ENCODE results near the gene IQGAP2.

- TF ChIP-seq, protein P1, sequence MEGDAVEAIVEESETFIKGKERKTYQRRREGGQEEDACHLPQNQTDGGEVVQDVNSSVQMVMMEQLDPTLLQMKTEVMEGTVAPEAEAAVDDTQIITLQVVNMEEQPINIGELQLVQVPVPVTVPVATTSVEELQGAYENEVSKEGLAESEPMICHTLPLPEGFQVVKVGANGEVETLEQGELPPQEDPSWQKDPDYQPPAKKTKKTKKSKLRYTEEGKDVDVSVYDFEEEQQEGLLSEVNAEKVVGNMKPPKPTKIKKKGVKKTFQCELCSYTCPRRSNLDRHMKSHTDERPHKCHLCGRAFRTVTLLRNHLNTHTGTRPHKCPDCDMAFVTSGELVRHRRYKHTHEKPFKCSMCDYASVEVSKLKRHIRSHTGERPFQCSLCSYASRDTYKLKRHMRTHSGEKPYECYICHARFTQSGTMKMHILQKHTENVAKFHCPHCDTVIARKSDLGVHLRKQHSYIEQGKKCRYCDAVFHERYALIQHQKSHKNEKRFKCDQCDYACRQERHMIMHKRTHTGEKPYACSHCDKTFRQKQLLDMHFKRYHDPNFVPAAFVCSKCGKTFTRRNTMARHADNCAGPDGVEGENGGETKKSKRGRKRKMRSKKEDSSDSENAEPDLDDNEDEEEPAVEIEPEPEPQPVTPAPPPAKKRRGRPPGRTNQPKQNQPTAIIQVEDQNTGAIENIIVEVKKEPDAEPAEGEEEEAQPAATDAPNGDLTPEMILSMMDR (IDR thresholded peaks at IDR 0.05), result no peak
- TF ChIP-seq POLR2AphosphoS5 (IDR thresholded peaks at IDR 0.05), result no peak
Observed at GRCh38 chr5:76608833-76609232, 205.7 kb downstream of the IQGAP2 start.

All from transverse colon (tissue), 4 donors.